ENCODE measurements around the gene LGALS9. TPM values are rescaled to one million over a fixed set of nuclear protein-coding genes. Genes with fewer than 3 reads are reported as not detected.
"Not testable (repeated sequence)": the region's sequence is repeated elsewhere in the genome, so short reads cannot be mapped to it uniquely, and the experiment has no call there.

Gene LGALS9
- total RNA-seq, 1 donor from 2014 or later: 0.54 TPM

DNA sequence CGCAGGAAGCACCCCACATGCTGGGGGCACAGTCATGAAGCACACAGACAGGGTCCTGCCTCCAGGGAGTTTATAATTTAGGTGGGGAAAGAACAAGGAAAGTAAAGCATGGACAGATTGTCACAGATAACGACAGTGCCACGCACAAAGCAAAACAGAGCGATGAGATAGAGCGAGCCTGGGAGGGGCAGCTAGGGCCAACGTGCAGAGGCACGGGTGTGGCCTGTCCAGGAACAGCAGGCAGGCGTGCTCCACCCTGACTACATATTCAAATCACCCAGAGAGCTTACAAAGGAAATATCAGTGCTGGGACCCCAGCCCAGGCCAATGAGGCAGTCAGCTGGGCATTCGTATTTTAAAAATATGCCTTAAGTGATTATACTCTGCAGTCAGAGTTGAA lies 16.8 kb downstream of the LGALS9 start:
- Mint-ChIP-seq H3K9me3 (no peaks in the 10 kb centered on the region), H3K4me3 (no peak overlapping the region), H3K27me3 (ENCODE audit: insufficient read depth, low read depth) (peaks cover 13% of the 10 kb centered on the region), H3K4me1 (peaks cover 7% of the 10 kb centered on the region), H3K27ac (no peak overlapping the region), H3K36me3 (no peaks in the 10 kb centered on the region)
- Histone ChIP-seq H3F3A (ENCODE audit: low read depth) (no peaks in the 10 kb centered on the region), H3K27me3 (no peaks in the 10 kb centered on the region), H4K20me1 (ENCODE audit: low read depth) (no peaks in the 10 kb centered on the region), H3K4me2 (no peak overlapping the region), H3K9ac (no peak overlapping the region), H3K4me1 (no peaks in the 10 kb centered on the region), H3K4me3 (no peak overlapping the region), H2AFZ (replicated peaks) (no peak overlapping the region), H3K79me2 (ENCODE audit: low read depth) (no peaks in the 10 kb centered on the region), H3K9me3 (ENCODE audit: low read depth) (no peaks in the 10 kb centered on the region), H3K36me3 (no peaks in the 10 kb centered on the region), H3K27ac (no peak overlapping the region)
- TF ChIP-seq EZH2 (IDR thresholded peaks at IDR 0.05) (no peak), EZH2phosphoT487 (IDR thresholded peaks at IDR 0.05) (no peak)
- TF ChIP-seq, protein P1, sequence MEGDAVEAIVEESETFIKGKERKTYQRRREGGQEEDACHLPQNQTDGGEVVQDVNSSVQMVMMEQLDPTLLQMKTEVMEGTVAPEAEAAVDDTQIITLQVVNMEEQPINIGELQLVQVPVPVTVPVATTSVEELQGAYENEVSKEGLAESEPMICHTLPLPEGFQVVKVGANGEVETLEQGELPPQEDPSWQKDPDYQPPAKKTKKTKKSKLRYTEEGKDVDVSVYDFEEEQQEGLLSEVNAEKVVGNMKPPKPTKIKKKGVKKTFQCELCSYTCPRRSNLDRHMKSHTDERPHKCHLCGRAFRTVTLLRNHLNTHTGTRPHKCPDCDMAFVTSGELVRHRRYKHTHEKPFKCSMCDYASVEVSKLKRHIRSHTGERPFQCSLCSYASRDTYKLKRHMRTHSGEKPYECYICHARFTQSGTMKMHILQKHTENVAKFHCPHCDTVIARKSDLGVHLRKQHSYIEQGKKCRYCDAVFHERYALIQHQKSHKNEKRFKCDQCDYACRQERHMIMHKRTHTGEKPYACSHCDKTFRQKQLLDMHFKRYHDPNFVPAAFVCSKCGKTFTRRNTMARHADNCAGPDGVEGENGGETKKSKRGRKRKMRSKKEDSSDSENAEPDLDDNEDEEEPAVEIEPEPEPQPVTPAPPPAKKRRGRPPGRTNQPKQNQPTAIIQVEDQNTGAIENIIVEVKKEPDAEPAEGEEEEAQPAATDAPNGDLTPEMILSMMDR (IDR thresholded peaks at IDR 0.05): no peak
- DNase-seq (ENCODE audit: low spot score): no peak

DNA sequence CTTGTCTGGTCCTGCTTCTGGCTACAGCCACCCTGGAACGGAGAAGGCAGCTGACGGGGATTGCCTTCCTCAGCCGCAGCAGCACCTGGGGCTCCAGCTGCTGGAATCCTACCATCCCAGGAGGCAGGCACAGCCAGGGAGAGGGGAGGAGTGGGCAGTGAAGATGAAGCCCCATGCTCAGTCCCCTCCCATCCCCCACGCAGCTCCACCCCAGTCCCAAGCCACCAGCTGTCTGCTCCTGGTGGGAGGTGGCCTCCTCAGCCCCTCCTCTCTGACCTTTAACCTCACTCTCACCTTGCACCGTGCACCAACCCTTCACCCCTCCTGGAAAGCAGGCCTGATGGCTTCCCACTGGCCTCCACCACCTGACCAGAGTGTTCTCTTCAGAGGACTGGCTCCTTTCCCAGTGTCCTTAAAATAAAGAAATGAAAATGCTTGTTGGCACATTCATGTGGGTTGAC lies 18.2 kb downstream of the LGALS9 start:
- H3K27ac Mint-ChIP-seq; H3K4me3 Mint-ChIP-seq; H3K4me1 ChIP-seq; H3K27me3 Mint-ChIP-seq (ENCODE audit: insufficient read depth, low read depth); H3K9me3 ChIP-seq (ENCODE audit: low read depth); H3K27ac ChIP-seq; H3K9me3 Mint-ChIP-seq; H3K4me1 Mint-ChIP-seq; H3F3A ChIP-seq (ENCODE audit: low read depth); H3K4me2 ChIP-seq; H4K20me1 ChIP-seq (ENCODE audit: low read depth); H3K36me3 ChIP-seq; H3K36me3 Mint-ChIP-seq; DNase-seq (ENCODE audit: low spot score); H2AFZ ChIP-seq (replicated peaks); H3K27me3 ChIP-seq; H3K9ac ChIP-seq; H3K4me3 ChIP-seq; H3K79me2 ChIP-seq (ENCODE audit: low read depth): not testable (repeated sequence)

DNA sequence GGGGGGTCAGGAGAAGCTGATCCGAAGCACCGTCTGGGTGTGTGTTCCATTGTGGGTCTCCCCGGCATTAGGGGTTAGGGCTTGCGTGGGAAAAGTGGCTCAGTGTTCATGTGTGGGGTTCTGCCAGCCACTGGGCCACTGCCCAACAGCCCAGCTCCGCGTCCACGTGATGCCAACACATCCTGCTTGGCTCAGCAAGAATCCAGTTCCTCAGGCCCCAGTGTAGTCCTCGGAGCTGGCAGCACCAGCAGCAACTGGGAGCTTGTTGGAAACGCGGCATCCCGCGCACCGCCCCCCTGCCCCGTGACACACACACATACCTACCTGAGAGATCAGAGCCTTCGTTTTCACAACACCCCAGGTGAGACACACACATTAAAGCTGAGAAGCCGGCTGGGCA lies 18.9 kb downstream of the LGALS9 start:
- Histone ChIP-seq H3K36me3 (no peaks in the 10 kb centered on the region), H3K4me2 (no peak overlapping the region), H3K4me1 (no peaks in the 10 kb centered on the region), H3K79me2 (ENCODE audit: low read depth) (no peaks in the 10 kb centered on the region), H3K9ac (no peak overlapping the region), H3K27ac (no peak overlapping the region), H3K27me3 (no peaks in the 10 kb centered on the region), H3K4me3 (no peak overlapping the region), H2AFZ (replicated peaks) (no peak overlapping the region), H3F3A (ENCODE audit: low read depth) (no peaks in the 10 kb centered on the region), H4K20me1 (ENCODE audit: low read depth) (no peaks in the 10 kb centered on the region), H3K9me3 (ENCODE audit: low read depth) (no peaks in the 10 kb centered on the region)
- TF ChIP-seq EZH2 (IDR thresholded peaks at IDR 0.05) (no peak), EZH2phosphoT487 (IDR thresholded peaks at IDR 0.05) (no peak)
- TF ChIP-seq, protein P1 (IDR thresholded peaks at IDR 0.05): no peak
- H3K27me3 Mint-ChIP-seq (ENCODE audit: insufficient read depth, low read depth): peaks cover 8% of the 10 kb centered on the region
- H3K4me3 Mint-ChIP-seq: no peak overlapping the region
- no peak overlapping the region for H3K27ac Mint-ChIP-seq
- no peak for DNase-seq (ENCODE audit: low spot score)
- H3K36me3 Mint-ChIP-seq: no peaks in the 10 kb centered on the region
- H3K4me1 Mint-ChIP-seq: peaks cover 7% of the 10 kb centered on the region
- H3K9me3 Mint-ChIP-seq: no peaks in the 10 kb centered on the region

DNA sequence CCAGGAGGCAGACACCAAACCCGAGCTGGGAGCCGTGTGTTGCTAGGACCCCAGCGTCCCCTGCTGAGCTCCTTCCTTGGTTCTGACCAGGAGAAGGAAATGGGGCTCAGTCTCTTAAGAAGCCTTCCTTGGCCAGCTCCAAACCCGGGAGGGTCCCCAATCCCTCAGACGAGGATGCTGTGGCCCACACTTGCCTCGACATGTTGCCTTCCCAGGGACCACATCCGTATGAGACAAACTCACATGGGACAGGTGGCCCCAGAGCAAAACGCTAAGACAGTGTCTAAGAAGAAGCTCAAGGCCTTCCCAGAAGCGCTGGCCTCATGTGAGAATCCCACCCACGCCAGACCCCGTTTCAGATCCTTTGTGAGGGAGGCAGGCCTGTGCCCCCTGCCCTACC lies 19.8 kb downstream of the LGALS9 start:
- Histone ChIP-seq H3F3A (ENCODE audit: low read depth) (no peaks in the 10 kb centered on the region), H3K4me3 (no peak overlapping the region), H3K27ac (no peak overlapping the region), H3K9me3 (ENCODE audit: low read depth) (no peaks in the 10 kb centered on the region), H3K4me1 (no peaks in the 10 kb centered on the region), H3K9ac (no peak overlapping the region), H3K4me2 (no peak overlapping the region), H3K79me2 (ENCODE audit: low read depth) (no peaks in the 10 kb centered on the region), H2AFZ (replicated peaks) (no peak overlapping the region), H4K20me1 (ENCODE audit: low read depth) (no peaks in the 10 kb centered on the region), H3K36me3 (no peaks in the 10 kb centered on the region), H3K27me3 (no peaks in the 10 kb centered on the region)
- H3K27me3 Mint-ChIP-seq (ENCODE audit: insufficient read depth, low read depth): peaks cover 8% of the 10 kb centered on the region
- no peaks in the 10 kb centered on the region for H3K36me3 Mint-ChIP-seq
- no peak overlapping the region for H3K27ac Mint-ChIP-seq
- peaks cover 7% of the 10 kb centered on the region for H3K4me1 Mint-ChIP-seq
- no peak for DNase-seq (ENCODE audit: low spot score)
- TF ChIP-seq EZH2 (IDR thresholded peaks at IDR 0.05): no peak
- TF ChIP-seq, protein P1 (IDR thresholded peaks at IDR 0.05): no peak
- no peak for TF ChIP-seq EZH2phosphoT487 (IDR thresholded peaks at IDR 0.05)
- H3K4me3 Mint-ChIP-seq: no peak overlapping the region
- H3K9me3 Mint-ChIP-seq: no peaks in the 10 kb centered on the region

All from neural progenitor cell (in vitro differentiated cells).